Testis (tissue), 2 donors: ENCODE results near the gene SH3BP4.

Experiments
- POLR2A ChIP-seq: fragments of 450-650 bp; IDR thresholded peaks from one replicate; pipeline ENCODE4 v1.6.1; 2017; ENCODE audit warnings: antibody characterized with exemption, mild to moderate bottlenecking, moderate library complexity
- TF ChIP-seq, protein P1 (sequence below), 3 experiments: fragments of 450-650 bp in 2 of 3; fragments of 200-600 bp in 1 of 3; sonication (generic) in 1 of 3; IDR thresholded peaks; one replicate each; pipeline ENCODE4 v1.5.1; 2016 to 2019; ENCODE audit warnings: antibody characterized with exemption in 3 of 3, mild to moderate bottlenecking in 2 of 3, moderate library complexity in 1 of 3

DNA sequence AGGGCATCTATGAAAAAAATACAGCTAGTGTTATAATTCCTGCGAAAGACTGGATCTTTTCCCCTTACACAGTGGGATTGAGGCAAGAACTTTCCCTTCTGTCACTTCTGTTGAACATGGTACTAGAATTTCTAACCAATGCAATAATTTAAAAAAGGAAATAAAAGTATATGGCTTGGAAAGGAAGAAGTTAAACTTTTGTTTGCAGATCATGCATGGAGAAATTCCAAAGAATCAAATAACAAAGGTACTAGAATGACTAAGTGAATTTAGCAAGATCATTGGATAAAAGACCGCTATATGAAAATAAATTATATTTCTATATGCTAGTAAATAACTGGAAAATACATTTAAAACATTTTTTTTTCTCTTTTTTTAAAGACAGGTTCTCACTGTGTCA lies 31.0 kb upstream of the SH3BP4 start:
- TF ChIP-seq, protein P1, sequence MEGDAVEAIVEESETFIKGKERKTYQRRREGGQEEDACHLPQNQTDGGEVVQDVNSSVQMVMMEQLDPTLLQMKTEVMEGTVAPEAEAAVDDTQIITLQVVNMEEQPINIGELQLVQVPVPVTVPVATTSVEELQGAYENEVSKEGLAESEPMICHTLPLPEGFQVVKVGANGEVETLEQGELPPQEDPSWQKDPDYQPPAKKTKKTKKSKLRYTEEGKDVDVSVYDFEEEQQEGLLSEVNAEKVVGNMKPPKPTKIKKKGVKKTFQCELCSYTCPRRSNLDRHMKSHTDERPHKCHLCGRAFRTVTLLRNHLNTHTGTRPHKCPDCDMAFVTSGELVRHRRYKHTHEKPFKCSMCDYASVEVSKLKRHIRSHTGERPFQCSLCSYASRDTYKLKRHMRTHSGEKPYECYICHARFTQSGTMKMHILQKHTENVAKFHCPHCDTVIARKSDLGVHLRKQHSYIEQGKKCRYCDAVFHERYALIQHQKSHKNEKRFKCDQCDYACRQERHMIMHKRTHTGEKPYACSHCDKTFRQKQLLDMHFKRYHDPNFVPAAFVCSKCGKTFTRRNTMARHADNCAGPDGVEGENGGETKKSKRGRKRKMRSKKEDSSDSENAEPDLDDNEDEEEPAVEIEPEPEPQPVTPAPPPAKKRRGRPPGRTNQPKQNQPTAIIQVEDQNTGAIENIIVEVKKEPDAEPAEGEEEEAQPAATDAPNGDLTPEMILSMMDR (IDR thresholded peaks at IDR 0.05): no peak
- no peak for TF ChIP-seq POLR2A
